ENCODE measurements around the gene FRMD5. TPM values are rescaled to one million over a fixed set of nuclear protein-coding genes. Genes with fewer than 3 reads are reported as not detected.

FRMD5 gene
- total RNA-seq, 1 experiment from 2014 or later = 27.2 TPM

DNA sequence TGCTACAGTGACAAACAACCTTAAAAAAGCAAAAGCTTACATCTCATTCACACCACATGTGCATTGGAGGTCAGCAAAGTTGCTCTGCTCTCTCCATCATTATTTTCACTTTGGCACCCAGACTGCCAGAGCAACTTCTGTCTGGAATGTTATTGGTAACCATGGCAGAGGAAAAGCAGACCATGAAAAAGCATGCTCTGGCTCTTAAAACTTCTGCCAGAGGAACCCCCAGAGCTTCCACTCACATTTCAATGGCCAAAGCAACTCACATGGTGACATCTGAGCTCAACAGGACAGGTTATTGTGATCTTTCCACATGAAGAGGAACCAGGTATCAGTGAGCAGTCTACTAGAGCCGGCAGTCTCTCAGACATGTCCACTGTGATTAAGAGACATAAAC, 21.9 kb upstream of the FRMD5 start:
- DNase-seq (ENCODE audit: low read depth, low spot score) (no peak), ATAC-seq (no peak)
- Histone ChIP-seq H3K9me3 (ENCODE audit: control insufficient read depth in 1 of 2, insufficient read depth in 1 of 2, low read depth in 1 of 2, low read length in 2 of 2) (no peaks in the 10 kb centered on the region), H2AFZ (ENCODE audit: low read depth, low read length, poor library complexity, severe bottlenecking) (peak overlapping the region; percentile 74), H3K27ac (ENCODE audit: low read depth, low read length) (no peak overlapping the region), H3K9me2 (ENCODE audit: insufficient read depth) (no peaks in the 10 kb centered on the region), H3K27me3 (ENCODE audit: insufficient read depth, low read length) (no peaks in the 10 kb centered on the region), H3K9ac (ENCODE audit: low read length) (no peak overlapping the region), H3K79me2 (ENCODE audit: insufficient read depth, low read length) (no peaks in the 10 kb centered on the region), H3K4me2 (ENCODE audit: low read length) (0 out of 2 replicates have a peak overlapping the region, but pooled peaks have one; percentile 19), H4K20me1 (ENCODE audit: insufficient read depth) (no peaks in the 10 kb centered on the region), H3K4me1 (ENCODE audit: control insufficient read depth in 1 of 2, insufficient read depth in 2 of 2, low read length in 2 of 2) (peaks cover 18 to 61% of the 10 kb centered on the region in 2 experiments), H3K36me3 (ENCODE audit: control insufficient read depth in 1 of 2, insufficient read depth in 2 of 2, low read length in 2 of 2) (no peaks in the 10 kb centered on the region), H3K4me3 (replicated peaks in 1 of 2; ENCODE audit: low read depth in 1 of 2, low read length in 2 of 2) (no peak overlapping the region)
- TF ChIP-seq FOSL1 (IDR thresholded peaks at IDR 0.05; ENCODE audit: low read depth) = no peak
- TF ChIP-seq RAD21 (IDR thresholded peaks at IDR 0.05; ENCODE audit: low read depth) = no peak
- no peak for TF ChIP-seq SP1 (IDR thresholded peaks at IDR 0.05; ENCODE audit: low read depth)
- TF ChIP-seq, protein P1, sequence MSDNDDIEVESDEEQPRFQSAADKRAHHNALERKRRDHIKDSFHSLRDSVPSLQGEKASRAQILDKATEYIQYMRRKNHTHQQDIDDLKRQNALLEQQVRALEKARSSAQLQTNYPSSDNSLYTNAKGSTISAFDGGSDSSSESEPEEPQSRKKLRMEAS (IDR thresholded peaks at IDR 0.05) = no peak
- TF ChIP-seq, protein P2, sequence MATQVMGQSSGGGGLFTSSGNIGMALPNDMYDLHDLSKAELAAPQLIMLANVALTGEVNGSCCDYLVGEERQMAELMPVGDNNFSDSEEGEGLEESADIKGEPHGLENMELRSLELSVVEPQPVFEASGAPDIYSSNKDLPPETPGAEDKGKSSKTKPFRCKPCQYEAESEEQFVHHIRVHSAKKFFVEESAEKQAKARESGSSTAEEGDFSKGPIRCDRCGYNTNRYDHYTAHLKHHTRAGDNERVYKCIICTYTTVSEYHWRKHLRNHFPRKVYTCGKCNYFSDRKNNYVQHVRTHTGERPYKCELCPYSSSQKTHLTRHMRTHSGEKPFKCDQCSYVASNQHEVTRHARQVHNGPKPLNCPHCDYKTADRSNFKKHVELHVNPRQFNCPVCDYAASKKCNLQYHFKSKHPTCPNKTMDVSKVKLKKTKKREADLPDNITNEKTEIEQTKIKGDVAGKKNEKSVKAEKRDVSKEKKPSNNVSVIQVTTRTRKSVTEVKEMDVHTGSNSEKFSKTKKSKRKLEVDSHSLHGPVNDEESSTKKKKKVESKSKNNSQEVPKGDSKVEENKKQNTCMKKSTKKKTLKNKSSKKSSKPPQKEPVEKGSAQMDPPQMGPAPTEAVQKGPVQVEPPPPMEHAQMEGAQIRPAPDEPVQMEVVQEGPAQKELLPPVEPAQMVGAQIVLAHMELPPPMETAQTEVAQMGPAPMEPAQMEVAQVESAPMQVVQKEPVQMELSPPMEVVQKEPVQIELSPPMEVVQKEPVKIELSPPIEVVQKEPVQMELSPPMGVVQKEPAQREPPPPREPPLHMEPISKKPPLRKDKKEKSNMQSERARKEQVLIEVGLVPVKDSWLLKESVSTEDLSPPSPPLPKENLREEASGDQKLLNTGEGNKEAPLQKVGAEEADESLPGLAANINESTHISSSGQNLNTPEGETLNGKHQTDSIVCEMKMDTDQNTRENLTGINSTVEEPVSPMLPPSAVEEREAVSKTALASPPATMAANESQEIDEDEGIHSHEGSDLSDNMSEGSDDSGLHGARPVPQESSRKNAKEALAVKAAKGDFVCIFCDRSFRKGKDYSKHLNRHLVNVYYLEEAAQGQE (IDR thresholded peaks at IDR 0.05; ENCODE audit: low read depth) = no peak
- no peak for TF ChIP-seq JUND (IDR thresholded peaks at IDR 0.05)
- no peak for TF ChIP-seq EGR1 (IDR thresholded peaks at IDR 0.05; ENCODE audit: low read depth)
- TF ChIP-seq ZNF274 (IDR thresholded peaks at IDR 0.05; ENCODE audit: low read depth, low read length) = no peak
- CTCF ChIA-PET = interaction anchor here (0.6 to 1.4 kb wide), 3 partner anchors 70 to 313 kb away, joined by 3 to 4 read pairs (median 3); no protein-coding TSS in a partner anchor
- RAD21 ChIA-PET (ENCODE audit: low non-redundant PET in 1 of 2, low total read pairs in 2 of 2, uncharacterized antibody in 2 of 2, unreplicated experiment in 2 of 2) = no interaction called here
- no TSS peak for BruUV-seq (replicated peaks)
- intact Hi-C loops (cut with micrococcal nuclease) = loop anchor here (5.0 kb wide), 1 partner anchor 285 kb away; no protein-coding TSS in a partner anchor
- POLR2A ChIA-PET = no interaction called here
